ENCODE measurements around the gene SYPL2.

DNA sequence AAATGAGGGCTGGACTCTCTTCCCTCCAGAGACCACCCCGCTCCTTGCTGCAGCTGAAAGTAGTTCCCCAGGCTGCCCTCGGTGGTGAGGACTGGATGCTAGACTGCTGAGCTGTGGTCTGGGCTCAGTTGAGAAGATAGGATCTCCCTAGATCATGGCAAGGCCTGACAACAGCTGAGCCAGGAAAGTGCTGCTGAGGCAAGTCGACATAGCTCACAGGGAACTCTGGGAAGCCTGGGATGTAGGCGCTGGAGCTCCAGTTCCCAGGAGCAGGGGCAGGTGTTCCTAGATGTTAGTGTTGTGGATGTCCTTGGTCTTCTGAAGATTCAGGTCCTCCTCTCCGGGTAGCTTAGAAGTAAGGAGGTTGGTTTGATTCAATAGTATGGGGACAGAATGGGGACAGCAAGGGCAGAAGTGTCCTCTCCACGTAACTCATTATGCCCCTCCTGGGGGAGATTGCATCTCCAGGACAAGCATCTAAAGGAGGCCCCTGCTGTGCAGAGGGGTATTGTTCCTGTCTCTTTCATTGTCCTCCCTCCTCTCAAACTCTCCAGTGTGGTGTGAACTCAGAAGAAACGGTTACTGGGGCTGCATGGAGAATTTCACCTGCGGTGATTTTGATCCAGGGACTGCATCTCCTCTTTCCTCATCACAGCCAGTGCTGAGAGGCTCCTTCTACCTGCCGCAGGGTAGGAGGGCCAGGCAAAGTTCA is 31.3 kb downstream of the SYPL2 start:
- TF ChIP-seq, protein P1, sequence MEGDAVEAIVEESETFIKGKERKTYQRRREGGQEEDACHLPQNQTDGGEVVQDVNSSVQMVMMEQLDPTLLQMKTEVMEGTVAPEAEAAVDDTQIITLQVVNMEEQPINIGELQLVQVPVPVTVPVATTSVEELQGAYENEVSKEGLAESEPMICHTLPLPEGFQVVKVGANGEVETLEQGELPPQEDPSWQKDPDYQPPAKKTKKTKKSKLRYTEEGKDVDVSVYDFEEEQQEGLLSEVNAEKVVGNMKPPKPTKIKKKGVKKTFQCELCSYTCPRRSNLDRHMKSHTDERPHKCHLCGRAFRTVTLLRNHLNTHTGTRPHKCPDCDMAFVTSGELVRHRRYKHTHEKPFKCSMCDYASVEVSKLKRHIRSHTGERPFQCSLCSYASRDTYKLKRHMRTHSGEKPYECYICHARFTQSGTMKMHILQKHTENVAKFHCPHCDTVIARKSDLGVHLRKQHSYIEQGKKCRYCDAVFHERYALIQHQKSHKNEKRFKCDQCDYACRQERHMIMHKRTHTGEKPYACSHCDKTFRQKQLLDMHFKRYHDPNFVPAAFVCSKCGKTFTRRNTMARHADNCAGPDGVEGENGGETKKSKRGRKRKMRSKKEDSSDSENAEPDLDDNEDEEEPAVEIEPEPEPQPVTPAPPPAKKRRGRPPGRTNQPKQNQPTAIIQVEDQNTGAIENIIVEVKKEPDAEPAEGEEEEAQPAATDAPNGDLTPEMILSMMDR (conservative IDR thresholded peaks at IDR 0.05; ENCODE audit: low read length), result no peak
- TF ChIP-seq EZH2phosphoT487 (IDR thresholded peaks at IDR 0.05; ENCODE audit: borderline replicate concordance), result no peak

Data from Loucy (cell line).